Measurements from ENCODE around the gene ZNF532. TPM values are rescaled to one million over a fixed set of nuclear protein-coding genes. Genes with fewer than 3 reads are reported as not detected.
A peak's percentile ranks its signal among the peaks of the same experiment; 100 is the strongest.

The ZNF532 gene
- total RNA-seq, 1 experiment from 2014 or later = 49.8 TPM

- TF ChIP-seq SIN3A (IDR thresholded peaks at IDR 0.05; ENCODE audit: borderline replicate concordance, insufficient read depth, low read depth, low read length) = no peak
- TF ChIP-seq REST (IDR thresholded peaks at IDR 0.05; ENCODE audit: insufficient read depth in 1 of 2, low read depth in 2 of 2, low read length in 1 of 2) = no peak
- no peak for ATAC-seq
- H3K4me3 ChIP-seq (ENCODE audit: low read depth in 2 of 2, low read length in 2 of 2) = no peak overlapping the region
- no peaks in the 10 kb centered on the region for H3K27me3 ChIP-seq (ENCODE audit: control insufficient read depth, insufficient read depth, low read length)
- H3K9me3 ChIP-seq (ENCODE audit: control insufficient read depth, insufficient read depth, low read depth, low read length) = no peaks in the 10 kb centered on the region
- in situ Hi-C loops (cut with HindIII; ENCODE audit: low pct_unique_long_range_greater_than_20kb, low sequenced_read_pairs) = no loop called here
- H3K36me3 ChIP-seq (ENCODE audit: control insufficient read depth, insufficient read depth, low read length) = no peaks in the 10 kb centered on the region
- BruUV-seq (replicated peaks) = no TSS peak
- no peak for DNase-seq (ENCODE audit: low read depth, low spot score)
- no peaks in the 10 kb centered on the region; the same call in 1 of the 2 replicates for H3K4me1 ChIP-seq (ENCODE audit: control insufficient read depth, insufficient read depth, low read length)
- ChIA-PET CTCF (no interaction called here), POLR2A (no interaction called here)
- intact Hi-C loops (cut with micrococcal nuclease; ENCODE audit: unreplicated experiment) = no loop called here
- H3K27ac ChIP-seq (ENCODE audit: low read length) = no peak overlapping the region
Observed at GRCh38 chr18:58962336-58962735, 97.7 kb downstream of the ZNF532 start.

GRCh38 chr18:58965291-58966004 is 100.8 kb downstream of the ZNF532 start:
- ATAC-seq (no peak), DNase-seq (ENCODE audit: low read depth, low spot score) (no peak)
- ChIA-PET POLR2A (no interaction called here), CTCF (no interaction called here)
- H3K4me3 ChIP-seq (ENCODE audit: low read depth in 2 of 2, low read length in 2 of 2) = no peak overlapping the region
- BruUV-seq (replicated peaks) = no TSS peak
- H3K27me3 ChIP-seq (ENCODE audit: control insufficient read depth, insufficient read depth, low read length) = no peaks in the 10 kb centered on the region
- no peak for TF ChIP-seq SIN3A (IDR thresholded peaks at IDR 0.05; ENCODE audit: borderline replicate concordance, insufficient read depth, low read depth, low read length)
- TF ChIP-seq REST (IDR thresholded peaks at IDR 0.05; ENCODE audit: insufficient read depth in 1 of 2, low read depth in 2 of 2, low read length in 1 of 2) = no peak
- TF ChIP-seq CTCF (IDR thresholded peaks at IDR 0.05) = no peak
- TF ChIP-seq POLR2AphosphoS5 (IDR thresholded peaks at IDR 0.05; ENCODE audit: low read depth, low read length) = no peak
- no peak for TF ChIP-seq TCF7L2 (IDR thresholded peaks at IDR 0.05; ENCODE audit: low read depth, low read length)
- no peaks in the 10 kb centered on the region; the same call in 1 of the 2 replicates for H3K4me1 ChIP-seq (ENCODE audit: control insufficient read depth, insufficient read depth, low read length)
- peak overlapping the region; percentile 9; the same call in 1 of the 2 replicates for H3K27ac ChIP-seq (ENCODE audit: low read length)
- intact Hi-C loops (cut with micrococcal nuclease; ENCODE audit: unreplicated experiment) (no loop called here), in situ Hi-C loops (cut with HindIII; ENCODE audit: low pct_unique_long_range_greater_than_20kb, low sequenced_read_pairs) (no loop called here)
- H3K9me3 ChIP-seq (ENCODE audit: control insufficient read depth, insufficient read depth, low read depth, low read length) = no peaks in the 10 kb centered on the region
- H3K36me3 ChIP-seq (ENCODE audit: control insufficient read depth, insufficient read depth, low read length) = no peaks in the 10 kb centered on the region
